K562 (cell line): ENCODE data around the gene PARP15. TPM values are rescaled to one million over a fixed set of nuclear protein-coding genes. Genes with fewer than 3 reads are reported as not detected.

Experiments used
- ATF1 ChIP-seq, 2 experiments: fragments of 450-650 bp in 1 of 2; IDR thresholded peaks; 2 replicates each; pipeline ENCODE4 v1.6.1; 2016; ENCODE audit warnings: missing compliant biosample characterization in 1 of 2, missing genetic modification characterization in 1 of 2
- CCNT2 ChIP-seq: IDR thresholded peaks from 2 replicates; pipeline ENCODE4 v1.6.1; 2011; ENCODE audit warnings: borderline replicate concordance, low read depth, mild to moderate bottlenecking, moderate library complexity, mixed read lengths, low read length; ENCODE audit not compliant: insufficient read length; ENCODE audit errors: extremely low read depth
- GATAD2A ChIP-seq: fragments of 450-650 bp; IDR thresholded peaks from 2 replicates; pipeline ENCODE4 v1.6.1; 2017
- GTF2E2 ChIP-seq: fragments of 200-800 bp; sonication (Bioruptor generic); IDR thresholded peaks from 2 replicates; pipeline ENCODE4 v1.6.1; 2016; ENCODE audit warnings: missing genetic modification characterization, missing compliant biosample characterization
- MAX ChIP-seq: sonication (generic); formaldehyde crosslinking; IDR thresholded peaks from 2 replicates; pipeline ENCODE4 v1.9.0; 2022; ENCODE audit warnings: mild to moderate bottlenecking, missing genetic modification reagents
- NRF1 ChIP-seq, 2 experiments: fragments of 450-650 bp; IDR thresholded peaks in 1 of 2; conservative IDR thresholded peaks in 1 of 2; 2 replicates each; pipeline ENCODE4 v1.6.1; 2014; ENCODE audit warnings: mild to moderate bottlenecking in 2 of 2
- POLR2A ChIP-seq: fragments of 450-650 bp; conservative IDR thresholded peaks from 2 replicates; pipeline ENCODE4 v1.6.1; 2016
- PTBP1 ChIP-seq: fragments of 200-400 bp; formaldehyde crosslinking; IDR thresholded peaks from 2 replicates; pipeline ENCODE4 v1.6.1; 2017; ENCODE audit warnings: low read depth, low read length
- SIN3A ChIP-seq, 2 experiments: fragments of 150-350 bp in 1 of 2; IDR thresholded peaks; 2 replicates each; pipeline ENCODE4 v1.6.1; 2011 to 2016; ENCODE audit warnings: borderline replicate concordance in 2 of 2, low read depth in 2 of 2, low read length in 2 of 2, mild to moderate bottlenecking in 2 of 2, moderate library complexity in 2 of 2; ENCODE audit not compliant: control insufficient read depth in 1 of 2
- SIN3B ChIP-seq: fragments of 450-650 bp; IDR thresholded peaks from 2 replicates; pipeline ENCODE4 v1.6.1; 2017; ENCODE audit warnings: low read depth, mild to moderate bottlenecking, moderate library complexity
- SP2 ChIP-seq: IDR thresholded peaks from 2 replicates; pipeline ENCODE4 v1.6.1; 2011; ENCODE audit warnings: mild to moderate bottlenecking, low read depth, low read length, moderate library complexity; ENCODE audit not compliant: poor library complexity, severe bottlenecking; ENCODE audit errors: extremely low read depth
- SRF ChIP-seq, 2 experiments: fragments of 250-450, 450-650 bp in 1 of 2; sonication (Bioruptor Pico) in 1 of 2; sonication (generic) in 1 of 2; formaldehyde crosslinking; IDR thresholded peaks; 2 replicates each; pipeline versions ENCODE4 v1.5.0 to v1.5.1; 2020 to 2022; ENCODE audit warnings: mild to moderate bottlenecking in 1 of 2, missing genetic modification reagents in 1 of 2
- VEZF1 ChIP-seq: fragments of 200-800 bp; sonication (Bioruptor generic); IDR thresholded peaks from 2 replicates; pipeline ENCODE4 v1.6.1; 2017; ENCODE audit warnings: missing genetic modification characterization, missing compliant biosample characterization
- YY1 ChIP-seq, 3 experiments: IDR thresholded peaks; 2 replicates each; pipeline ENCODE4 v1.6.1; 2011; ENCODE audit warnings: low read length in 2 of 3, mild to moderate bottlenecking in 2 of 3, moderate library complexity in 2 of 3, borderline replicate concordance in 1 of 3, control low read depth in 1 of 3, low read depth in 1 of 3; ENCODE audit not compliant: insufficient read depth in 3 of 3, insufficient replicate concordance in 2 of 3, control insufficient read depth in 1 of 3, insufficient read length in 1 of 3; ENCODE audit errors: extremely low read depth in 1 of 3
- ZBTB7A ChIP-seq: IDR thresholded peaks from 2 replicates; pipeline ENCODE4 v1.6.1; 2011; ENCODE audit warnings: low read depth, mild to moderate bottlenecking, low read length, moderate library complexity, borderline replicate concordance; ENCODE audit not compliant: control insufficient read depth
- ZNF263 ChIP-seq: sonication (generic); formaldehyde crosslinking; IDR thresholded peaks from 2 replicates; pipeline ENCODE4 v1.8.0; 2022; ENCODE audit warnings: mild to moderate bottlenecking, missing genetic modification reagents, borderline replicate concordance
- ZNF589 ChIP-seq: fragments of 200-800 bp; sonication (Bioruptor generic); IDR thresholded peaks from 2 replicates; pipeline ENCODE4 v1.6.1; 2016; ENCODE audit warnings: low read depth, missing genetic modification characterization, missing compliant biosample characterization
- polyA plus RNA-seq, 8 experiments: library from polyadenylated mRNA; depleted of rRNA in 4 of 8; stranded (reverse) in 5 of 8; unstranded in 3 of 8; fragments of >200 nt; fragmentation: Nextera tagmentation in 2 of 8; fragmentation: Illumina TruSeq in 1 of 8; extraction: Ambion mirVana in 2 of 8; extraction: Trizol in 1 of 8; gene quantifications; 2 replicates each; pipeline versions ENCODE4 v1.2.1 to v1.2.3, GENCODE V29; 2011 to 2014; ENCODE audit warnings: inconsistent platforms in 1 of 8, missing spikeins in 1 of 8
- total RNA-seq, 7 experiments: library from RNA; depleted of rRNA in 6 of 7; stranded (reverse); fragments of >200 nt in 6 of 7; fragmentation: Illumina TruSeq in 2 of 7; extraction: Trizol in 2 of 7; gene quantifications; 2 replicates each; pipeline versions ENCODE4 v1.2.1 to v1.2.3, GENCODE V29; 2011 to 2021; ENCODE audit warnings: low replicate concordance in 1 of 7
- TF ChIP-seq, protein P1 (sequence below): sonication (generic); formaldehyde crosslinking; IDR thresholded peaks from 2 replicates; pipeline ENCODE4 v1.8.0; 2023; ENCODE audit warnings: mild to moderate bottlenecking, missing genetic modification reagents
- TF ChIP-seq, protein P2 (sequence below): sonication (generic); formaldehyde crosslinking; IDR thresholded peaks from 2 replicates; pipeline ENCODE4 v1.8.0; 2022; ENCODE audit warnings: mild to moderate bottlenecking, missing genetic modification reagents

Gene PARP15
- total and polyA plus RNA-seq, 9 of the 15 experiments (the other 6 are each of a cell fraction or from before 2014, with no cell fraction given), result 0.05 to 0.40 (median 0.13) TPM

DNA sequence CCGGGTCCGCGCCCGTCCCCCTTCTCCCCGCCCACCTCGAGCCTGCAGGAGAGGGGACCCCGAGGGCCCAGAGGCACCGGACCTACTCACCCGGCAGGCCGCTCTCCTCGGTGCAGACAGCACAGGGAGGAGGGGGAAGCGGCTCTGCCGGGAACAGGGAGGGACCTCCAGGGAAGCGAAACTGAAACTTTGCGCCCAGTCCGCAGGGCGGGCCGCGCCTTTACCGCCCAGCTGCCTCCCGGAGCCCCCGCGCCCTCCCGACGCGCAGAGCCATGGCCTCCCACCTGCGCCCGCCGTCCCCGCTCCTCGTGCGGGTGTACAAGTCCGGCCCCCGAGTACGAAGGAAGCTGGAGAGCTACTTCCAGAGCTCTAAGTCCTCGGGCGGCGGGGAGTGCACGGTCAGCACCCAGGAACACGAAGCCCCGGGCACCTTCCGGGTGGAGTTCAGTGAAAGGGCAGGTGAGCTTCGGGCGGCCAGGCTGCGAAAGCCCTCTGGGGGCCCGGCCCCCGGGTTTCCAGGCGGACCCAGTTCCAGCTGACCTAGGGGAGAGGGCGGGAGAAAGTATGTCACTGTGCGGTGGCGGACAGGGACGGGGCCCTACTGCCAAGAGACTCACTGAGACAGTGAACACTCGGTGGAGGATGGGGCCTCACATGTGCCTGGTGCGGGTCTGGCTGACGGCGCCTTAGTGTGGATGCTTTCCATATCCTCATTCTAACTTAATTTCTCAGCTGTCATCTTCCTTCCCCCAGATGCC lies 13.1 kb upstream of the PARP15 start, which contains the start of the genes DTX3L and PARP9 (continued):
- TF ChIP-seq CCNT2 (no peak), SP2 (no peak), ZBTB7A (peak; percentile 56; the same call in 1 of the 2 replicates), POLR2A (peak; percentile 69), ZNF263 (CRISPR knock-in tag) (peak; percentile 86), SIN3B (0 out of 2 replicates have a peak, but pooled peaks have one; percentile 30), GATAD2A (no peak), VEZF1 (CRISPR knock-in tag) (peak; percentile 68), ZNF589 (CRISPR knock-in tag) (0 out of 2 replicates have a peak, but pooled peaks have one; percentile 41), PTBP1 (no peak), GTF2E2 (no peak), ATF1 (CRISPR knock-in tag; IDR thresholded peaks at IDR 0.05) (no peak), ATF1 (tag; IDR thresholded peaks at IDR 0.05) (peak; percentile 28; the same call in 1 of the 2 replicates), SRF (CRISPR knock-in tag; IDR thresholded peaks at IDR 0.05) (peak in 1 of 2 experiments; percentile 56; a peak in 1 of 4 replicates), SIN3A (IDR thresholded peaks at IDR 0.05; ENCODE audit: borderline replicate concordance in 2 of 2, control insufficient read depth in 1 of 2, low read depth in 2 of 2, low read length in 2 of 2) (0 out of 4 replicates have a peak, but pooled peaks of 1 of the 2 experiments have one; percentile 53), NRF1 (conservative IDR thresholded peaks at IDR 0.05 in 1 of 2, IDR thresholded peaks at IDR 0.05 in 1 of 2) (peak; percentile 50 to 63; a peak in 3 of 4 replicates), YY1 (IDR thresholded peaks at IDR 0.05; ENCODE audit: borderline replicate concordance in 1 of 3, control insufficient read depth in 1 of 3, extremely low read depth in 1 of 3, insufficient read depth in 3 of 3, insufficient read length in 1 of 3, insufficient replicate concordance in 2 of 3, low read depth in 1 of 3, low read length in 2 of 3) (peak in 1 of 3 experiments; percentile 61), MAX (CRISPR knock-in tag) (peak; percentile 78)
- TF ChIP-seq, protein P1, sequence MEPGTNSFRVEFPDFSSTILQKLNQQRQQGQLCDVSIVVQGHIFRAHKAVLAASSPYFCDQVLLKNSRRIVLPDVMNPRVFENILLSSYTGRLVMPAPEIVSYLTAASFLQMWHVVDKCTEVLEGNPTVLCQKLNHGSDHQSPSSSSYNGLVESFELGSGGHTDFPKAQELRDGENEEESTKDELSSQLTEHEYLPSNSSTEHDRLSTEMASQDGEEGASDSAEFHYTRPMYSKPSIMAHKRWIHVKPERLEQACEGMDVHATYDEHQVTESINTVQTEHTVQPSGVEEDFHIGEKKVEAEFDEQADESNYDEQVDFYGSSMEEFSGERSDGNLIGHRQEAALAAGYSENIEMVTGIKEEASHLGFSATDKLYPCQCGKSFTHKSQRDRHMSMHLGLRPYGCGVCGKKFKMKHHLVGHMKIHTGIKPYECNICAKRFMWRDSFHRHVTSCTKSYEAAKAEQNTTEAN (CRISPR knock-in tag), result no peak
- TF ChIP-seq, protein P2, sequence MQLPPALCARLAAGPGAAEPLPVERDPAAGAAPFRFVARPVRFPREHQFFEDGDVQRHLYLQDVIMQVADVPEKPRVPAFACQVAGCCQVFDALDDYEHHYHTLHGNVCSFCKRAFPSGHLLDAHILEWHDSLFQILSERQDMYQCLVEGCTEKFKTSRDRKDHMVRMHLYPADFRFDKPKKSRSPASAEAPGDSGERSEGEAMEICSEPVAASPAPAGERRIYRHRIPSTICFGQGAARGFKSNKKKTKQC, result peak; percentile 40; the same call in 1 of the 2 replicates
